GM23248 (cell line): ENCODE data around the gene ARFGAP1.

Experiments used
- EZH2 ChIP-seq: fragments of 200-600 bp; sonication (generic); IDR thresholded peaks from 2 replicates; pipeline ENCODE4 v1.6.1; 2018; ENCODE audit warnings: antibody characterized with exemption, mild to moderate bottlenecking; ENCODE audit not compliant: insufficient read depth, poor library complexity, severe bottlenecking
- EZH2phosphoT487 ChIP-seq: fragments of 200-600 bp; sonication (generic); IDR thresholded peaks from 2 replicates; pipeline ENCODE4 v1.6.1; 2018; ENCODE audit warnings: antibody characterized with exemption, moderate library complexity, mild to moderate bottlenecking, low read depth; ENCODE audit not compliant: insufficient read depth

DNA sequence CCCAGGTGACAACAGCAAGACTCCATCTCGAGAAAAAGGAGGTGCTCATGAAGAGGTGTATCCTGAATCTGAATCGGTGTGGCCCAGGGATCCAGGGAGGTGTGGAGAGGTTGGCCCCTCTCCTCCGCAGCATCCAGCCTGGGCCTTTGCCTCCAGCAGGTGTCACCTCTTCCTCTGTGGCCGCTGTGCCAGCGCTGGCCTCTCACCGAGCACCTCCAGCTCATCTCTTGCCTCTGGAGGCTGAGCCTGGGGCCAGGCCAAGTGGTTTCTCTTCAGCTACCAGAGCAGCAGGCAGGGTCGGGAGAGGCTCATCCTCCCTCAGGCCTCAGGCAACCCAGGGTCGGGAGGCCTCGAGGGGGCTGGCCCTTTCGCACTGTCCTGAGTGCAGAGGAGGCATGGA lies 19.2 kb downstream of the ARFGAP1 start:
- TF ChIP-seq EZH2phosphoT487 (no peak), EZH2 (no peak)
